DOHH2 (cell line): ENCODE data around the gene MARCHF3.

ENCODE experiments used
- H3F3A ChIP-seq: fragments of 200-600 bp; sonication (generic), shearing (Covaris generic); 2 replicates; pipeline ENCODE4 v1.6.0; 2016; ENCODE audit warnings: antibody characterized with exemption, mild to moderate bottlenecking; ENCODE audit not compliant: control insufficient read depth, insufficient read depth
- H3K27ac ChIP-seq: fragments of 200-600 bp; sonication (generic); 2 replicates; pipeline ENCODE4 v1.5.1; 2014; ENCODE audit warnings: low read depth, mild to moderate bottlenecking, low read length, moderate library complexity
- H3K27me3 ChIP-seq: fragments of 200-600 bp; sonication (generic); 2 replicates; pipeline ENCODE4 v1.6.1; 2014; ENCODE audit warnings: mild to moderate bottlenecking, low read length, mixed read lengths; ENCODE audit not compliant: control insufficient read depth
- H3K36me3 ChIP-seq: fragments of 200-600 bp; sonication (generic); 2 replicates; pipeline ENCODE4 v1.6.1; 2014; ENCODE audit warnings: mild to moderate bottlenecking, low read length, moderate library complexity, mixed read lengths; ENCODE audit not compliant: control insufficient read depth
- H3K4me1 ChIP-seq: fragments of 200-600 bp; sonication (generic); 2 replicates; pipeline ENCODE4 v1.6.1; 2014; ENCODE audit warnings: mild to moderate bottlenecking, low read length, mixed read lengths; ENCODE audit not compliant: control insufficient read depth
- H3K4me2 ChIP-seq: fragments of 200-600 bp; sonication (generic); 2 replicates; pipeline ENCODE4 v1.6.0; 2014; ENCODE audit warnings: mild to moderate bottlenecking, low read length, moderate library complexity
- H3K4me3 ChIP-seq: fragments of 200-600 bp; sonication (generic); 2 replicates; pipeline ENCODE4 v1.5.1; 2014; ENCODE audit warnings: mild to moderate bottlenecking, low read length, mixed read lengths
- H3K79me2 ChIP-seq: fragments of 200-600 bp; sonication (generic); 2 replicates; pipeline ENCODE4 v1.6.1; 2014; ENCODE audit warnings: mild to moderate bottlenecking, low read length, mixed read lengths; ENCODE audit not compliant: control insufficient read depth
- H3K9me2 ChIP-seq: fragments of 200-600 bp; sonication (generic); replicated peaks from 2 replicates; pipeline ENCODE4 v1.6.1; 2014; ENCODE audit warnings: mild to moderate bottlenecking, low read length, mixed read lengths; ENCODE audit not compliant: control insufficient read depth
- H3K9me3 ChIP-seq: fragments of 200-600 bp; sonication (generic); 2 replicates; pipeline ENCODE4 v1.6.1; 2014; ENCODE audit warnings: antibody characterized with exemption, low read length, mixed read lengths; ENCODE audit not compliant: control insufficient read depth, insufficient read depth
- H4K20me1 ChIP-seq: fragments of 200-600 bp; sonication (generic); 2 replicates; pipeline ENCODE4 v1.6.0; 2014; ENCODE audit warnings: low read depth, mild to moderate bottlenecking, antibody characterized with exemption, low read length, moderate library complexity; ENCODE audit not compliant: control insufficient read depth, insufficient read depth
- CTCF ChIP-seq: fragments of 200-600 bp; sonication (generic); IDR thresholded peaks from one replicate; pipeline ENCODE4 v1.5.1; 2014; ENCODE audit warnings: antibody characterized with exemption, mild to moderate bottlenecking, low read depth, low read length; ENCODE audit not compliant: poor library complexity, severe bottlenecking
- EZH2phosphoT487 ChIP-seq: fragments of 200-600 bp; sonication (generic); IDR thresholded peaks from 2 replicates; pipeline ENCODE4 v1.6.1; 2017; ENCODE audit warnings: borderline replicate concordance, mild to moderate bottlenecking, antibody characterized with exemption, low read length, moderate library complexity, mixed read lengths

The MARCHF3 gene

GRCh38 chr5:127053049-127053448 is 22.7 kb upstream of the MARCHF3 start:
- Histone ChIP-seq H3K9me3 (peaks cover 4% of the 10 kb centered on the region; the same call in 1 of the 2 replicates), H3K9me2 (no peaks in the 10 kb centered on the region), H3K27me3 (no peaks in the 10 kb centered on the region), H3K27ac (no peak overlapping the region), H3K79me2 (no peaks in the 10 kb centered on the region), H3K4me2 (no peak overlapping the region), H3K36me3 (peaks cover 12% of the 10 kb centered on the region), H3K4me3 (no peak overlapping the region), H4K20me1 (no peaks in the 10 kb centered on the region), H3K4me1 (no peaks in the 10 kb centered on the region), H3F3A (no peaks in the 10 kb centered on the region)
- TF ChIP-seq EZH2phosphoT487 (no peak), CTCF (no peak)

GRCh38 chr5:127051591-127051990 is 21.2 kb upstream of the MARCHF3 start:
- H3K4me2 ChIP-seq = no peak overlapping the region
- no peak overlapping the region for H3K4me3 ChIP-seq
- peaks cover 9% of the 10 kb centered on the region for H3K36me3 ChIP-seq
- H3K9me3 ChIP-seq = peaks cover 4% of the 10 kb centered on the region; the same call in 1 of the 2 replicates
- no peaks in the 10 kb centered on the region for H3K27me3 ChIP-seq
- TF ChIP-seq CTCF (no peak), EZH2phosphoT487 (no peak)
- H4K20me1 ChIP-seq = no peaks in the 10 kb centered on the region
- no peaks in the 10 kb centered on the region for H3K79me2 ChIP-seq
- no peak overlapping the region for H3K27ac ChIP-seq
- H3K4me1 ChIP-seq = no peaks in the 10 kb centered on the region
- H3K9me2 ChIP-seq = no peaks in the 10 kb centered on the region
- H3F3A ChIP-seq = no peaks in the 10 kb centered on the region

GRCh38 chr5:127046343-127047072 is 16.1 kb upstream of the MARCHF3 start:
- Histone ChIP-seq H3K4me3 (no peak overlapping the region), H3K79me2 (no peaks in the 10 kb centered on the region), H3K4me1 (peaks cover 7% of the 10 kb centered on the region), H3F3A (no peaks in the 10 kb centered on the region), H3K27ac (no peak overlapping the region), H3K9me2 (no peaks in the 10 kb centered on the region), H3K36me3 (no peaks in the 10 kb centered on the region), H3K4me2 (no peak overlapping the region), H3K9me3 (no peaks in the 10 kb centered on the region), H3K27me3 (no peaks in the 10 kb centered on the region), H4K20me1 (no peaks in the 10 kb centered on the region)
- no peak for TF ChIP-seq EZH2phosphoT487

GRCh38 chr5:127042593-127042992 is 12.2 kb upstream of the MARCHF3 start:
- H3K4me2 ChIP-seq = no peak overlapping the region
- no peaks in the 10 kb centered on the region for H3K79me2 ChIP-seq
- no peaks in the 10 kb centered on the region for H3F3A ChIP-seq
- no peak overlapping the region for H3K27ac ChIP-seq
- no peaks in the 10 kb centered on the region for H3K9me3 ChIP-seq
- peaks cover 12% of the 10 kb centered on the region for H3K4me1 ChIP-seq
- no peaks in the 10 kb centered on the region for H3K9me2 ChIP-seq
- no peak overlapping the region for H3K4me3 ChIP-seq
- H4K20me1 ChIP-seq = no peaks in the 10 kb centered on the region
- TF ChIP-seq CTCF (peak; percentile 41), EZH2phosphoT487 (no peak)
- H3K27me3 ChIP-seq = no peaks in the 10 kb centered on the region
- no peaks in the 10 kb centered on the region for H3K36me3 ChIP-seq
